NT2/D1 (cell line): Measurements from ENCODE around the gene TCERG1L.

Experiments
- SUZ12 ChIP-seq: IDR thresholded peaks from 2 replicates; pipeline ENCODE4 v1.6.1; 2011; ENCODE audit not compliant: insufficient read length, insufficient read depth; ENCODE audit errors: extremely low read depth
- ZNF274 ChIP-seq: IDR thresholded peaks from 2 replicates; pipeline ENCODE4 v1.6.1; 2011; ENCODE audit warnings: mild to moderate bottlenecking, low read depth, low read length

- TF ChIP-seq SUZ12 (no peak), ZNF274 (no peak)
Measured at GRCh38 chr10:131195558-131196159, 115.9 kb downstream of the TCERG1L start.
